Adrenal gland (tissue), 12 donors: ENCODE data around the gene ANKS3. TPM values are rescaled to one million over a fixed set of nuclear protein-coding genes. Genes with fewer than 3 reads are reported as not detected.

ENCODE experiments used
- DNase-seq, 7 donors: peaks; one replicate each; pipeline ENCODE4 v3.0.0-alpha.2; 2019 to 2020
- H3K27ac ChIP-seq, 5 donors: fragments of 200-600 bp; sonication (generic) in 4 of 5; 1 replicate in 3 of 5; 2 replicates in 2 of 5; pipeline versions ENCODE4 v1.5.1 to v1.8.0; 2016 to 2020; ENCODE audit warnings: mild to moderate bottlenecking in 1 of 5
- H3K27me3 ChIP-seq: fragments of 200-600 bp; 2 replicates; pipeline ENCODE4 v1.8.0; 2021
- H3K36me3 ChIP-seq, 2 donors: fragments of 200-600 bp; replicated peaks in 1 of 2; 1 replicate in 1 of 2; 2 replicates in 1 of 2; pipeline versions ENCODE4 v1.5.1 to v1.8.0; 2018 to 2022
- H3K4me1 ChIP-seq, 2 donors: fragments of 200-600 bp; replicated peaks in 1 of 2; 1 replicate in 1 of 2; 2 replicates in 1 of 2; pipeline versions ENCODE4 v1.5.1 to v1.8.0; 2018 to 2021
- H3K4me3 ChIP-seq, 4 donors: fragments of 200-600 bp; sonication (generic) in 3 of 4; one replicate each; pipeline ENCODE4 v1.5.1; 2016 to 2018
- H3K9me3 ChIP-seq, 3 donors: fragments of 200-600 bp; sonication (generic) in 1 of 3; replicated peaks in 1 of 3; 1 replicate in 2 of 3; 2 replicates in 1 of 3; pipeline versions ENCODE4 v1.5.1 to v1.8.0; 2016 to 2021
- POLR2A ChIP-seq, 2 donors: fragments of 450-650 bp; IDR thresholded peaks; one replicate each; pipeline ENCODE4 v1.6.1; 2017; ENCODE audit warnings: antibody characterized with exemption in 2 of 2, mild to moderate bottlenecking in 2 of 2, moderate library complexity in 1 of 2
- WGBS, 4 donors: extraction: QIAGEN DNeasy Blood & Tissue Kit in 2 of 4; methylation state at CpG; one replicate each; pipeline versions ENCODE4 v1.1.5 to v1.1.7; 2013 to 2017; 5-methylcytosine and 5-hydroxymethylcytosine counted together
- intact Hi-C, 2 donors: fragments of 100-400 bp; cut with DNase I; formaldehyde crosslinking; loops; one replicate each; pipeline versions ENCODE4 v1.14.1 to v1.15.0; 2022 to 2023
- polyA plus RNA-seq, 3 donors: library from polyadenylated mRNA; stranded (reverse); fragments of 200-250 nt in 2 of 3; fragments of 350-450 nt in 1 of 3; fragmentation: Illumina TruSeq in 1 of 3; extraction: RNeasy Lipid Tissue Mini Kit (QIAGEN cat#74804) in 1 of 3; gene quantifications; one replicate each; pipeline ENCODE4 v1.2.3, GENCODE V29; 2013 to 2014
- total RNA-seq, 9 donors: library from RNA; depleted of rRNA in 4 of 9; stranded (reverse); fragments of >200 nt in 4 of 9; fragments of 120-200 nt in 1 of 9; fragmentation: NEBNext Ultra II Directional in 1 of 9; extraction: Animal tissue kit (Norgen Biotek cat#: 25700) in 1 of 9; gene quantifications; one replicate each; pipeline versions ENCODE4 v1.1.0 to v1.2.4, GENCODE V29; 2013 to 2023
- TF ChIP-seq, protein P1 (sequence below), 6 experiments: fragments of 450-650 bp in 4 of 6; fragments of 200-600 bp in 2 of 6; sonication (generic) in 1 of 6; IDR thresholded peaks; 1 replicate in 5 of 6; 2 replicates in 1 of 6; pipeline versions ENCODE4 v1.5.1 to v1.8.0; 2016 to 2021; ENCODE audit warnings: antibody characterized with exemption in 6 of 6, mild to moderate bottlenecking in 2 of 6, moderate library complexity in 1 of 6
- donor health status: healthy with polysubstance abuse.
- donor health status: Bipolar disorder and iron deficiency.
- donor health status: DM: yes; HTN: yes; CAD: no.
- donor health status: DM: no; HTN: no; CAD: no.
- donor health status: DM: no; HTN: no; CAD: no.
- donor health status: DM: yes; HTN: yes; CAD: no.

Gene ANKS3
- total and polyA plus RNA-seq, 12 donors = 7.2 to 118 (median 19.1) TPM

DNA sequence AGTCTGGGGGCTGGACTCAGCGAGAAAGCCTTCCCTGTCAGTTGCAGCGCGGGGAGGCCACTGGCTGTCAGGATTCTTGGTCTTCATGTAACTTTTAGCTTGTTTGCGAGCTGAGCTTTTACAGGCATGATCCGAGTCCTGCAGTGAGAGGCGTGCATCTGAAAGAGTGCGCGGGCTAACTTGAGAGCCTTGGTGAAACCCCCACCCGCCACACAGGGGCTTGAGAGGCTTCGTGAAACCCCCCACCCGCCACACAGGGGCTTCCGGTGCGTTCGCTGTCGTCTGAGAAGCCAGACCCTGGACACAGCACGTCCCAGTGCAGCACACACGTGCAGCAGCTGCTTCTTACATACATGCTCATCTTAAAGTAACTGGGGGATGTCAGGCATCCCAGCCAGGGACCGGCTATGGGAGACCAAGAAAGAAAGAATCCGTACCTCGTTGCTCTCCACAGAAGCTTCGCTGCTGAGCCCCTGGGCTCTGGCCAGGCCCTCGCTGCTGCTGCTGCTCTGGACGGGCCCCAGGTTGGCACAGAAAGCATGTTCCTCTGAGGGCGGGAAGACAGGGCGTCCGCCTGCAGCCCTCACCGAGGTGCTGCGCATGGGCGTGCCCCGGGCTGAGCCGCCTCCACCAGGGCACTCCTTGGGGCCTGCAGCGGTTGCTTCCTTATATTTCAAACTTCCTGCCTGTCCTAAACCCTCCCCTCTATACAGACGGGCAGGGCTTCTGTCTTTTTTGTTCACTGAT is 32.9 kb downstream of the ANKS3 start:
- peaks cover 0 to 81% of the 10 kb centered on the region in 2 donors for H3K36me3 ChIP-seq
- H3K4me3 ChIP-seq = no peak overlapping the region
- peaks cover 14 to 15% of the 10 kb centered on the region in 2 donors for H3K4me1 ChIP-seq
- DNase-seq = no peak
- TF ChIP-seq, protein P1, sequence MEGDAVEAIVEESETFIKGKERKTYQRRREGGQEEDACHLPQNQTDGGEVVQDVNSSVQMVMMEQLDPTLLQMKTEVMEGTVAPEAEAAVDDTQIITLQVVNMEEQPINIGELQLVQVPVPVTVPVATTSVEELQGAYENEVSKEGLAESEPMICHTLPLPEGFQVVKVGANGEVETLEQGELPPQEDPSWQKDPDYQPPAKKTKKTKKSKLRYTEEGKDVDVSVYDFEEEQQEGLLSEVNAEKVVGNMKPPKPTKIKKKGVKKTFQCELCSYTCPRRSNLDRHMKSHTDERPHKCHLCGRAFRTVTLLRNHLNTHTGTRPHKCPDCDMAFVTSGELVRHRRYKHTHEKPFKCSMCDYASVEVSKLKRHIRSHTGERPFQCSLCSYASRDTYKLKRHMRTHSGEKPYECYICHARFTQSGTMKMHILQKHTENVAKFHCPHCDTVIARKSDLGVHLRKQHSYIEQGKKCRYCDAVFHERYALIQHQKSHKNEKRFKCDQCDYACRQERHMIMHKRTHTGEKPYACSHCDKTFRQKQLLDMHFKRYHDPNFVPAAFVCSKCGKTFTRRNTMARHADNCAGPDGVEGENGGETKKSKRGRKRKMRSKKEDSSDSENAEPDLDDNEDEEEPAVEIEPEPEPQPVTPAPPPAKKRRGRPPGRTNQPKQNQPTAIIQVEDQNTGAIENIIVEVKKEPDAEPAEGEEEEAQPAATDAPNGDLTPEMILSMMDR (IDR thresholded peaks at IDR 0.05) = no peak
- no peak for TF ChIP-seq POLR2A (IDR thresholded peaks at IDR 0.05)
- no peaks in the 10 kb centered on the region for H3K27me3 ChIP-seq
- H3K27ac ChIP-seq = no peak overlapping the region
- intact Hi-C loops = no loop called here
- WGBS, 4 donors = 89 to 92% (median 91%) methylated on average over 23 to 33 of the region's 33 CpGs
- no peaks in the 10 kb centered on the region for H3K9me3 ChIP-seq

DNA sequence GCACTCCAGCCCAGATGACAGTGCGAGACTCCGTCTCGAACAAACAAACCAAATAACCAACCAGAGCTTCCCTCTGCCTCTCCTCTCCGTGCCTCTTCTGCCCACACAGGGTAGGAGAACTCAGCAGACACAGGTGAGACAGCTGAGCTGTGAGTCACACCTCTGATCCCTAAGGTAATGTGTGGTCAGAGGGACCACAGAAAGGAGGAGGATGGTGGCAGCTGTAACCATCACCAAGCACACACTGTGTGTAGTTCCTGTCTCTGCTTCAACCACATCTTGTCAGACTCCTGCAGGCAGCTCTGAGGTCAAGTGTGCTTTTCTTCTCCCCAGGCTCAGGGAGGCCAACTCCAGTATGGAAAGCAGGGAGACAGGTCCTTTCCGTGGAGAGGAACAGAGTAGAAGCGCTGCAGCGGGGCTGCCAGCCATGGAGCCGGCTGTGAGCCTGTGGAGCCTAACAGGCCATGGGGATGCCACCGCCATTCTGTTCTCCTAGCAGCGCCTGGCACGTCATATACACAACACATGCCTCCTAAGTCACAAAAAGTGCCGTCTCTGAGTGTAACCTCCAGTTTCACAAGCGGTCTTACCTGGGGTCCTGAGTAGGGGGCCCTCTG is 33.6 kb downstream of the ANKS3 start:
- Histone ChIP-seq H3K9me3 (no peaks in the 10 kb centered on the region), H3K36me3 (peaks cover 0 to 88% of the 10 kb centered on the region in 2 donors), H3K4me3 (no peak overlapping the region), H3K27ac (no peak overlapping the region), H3K4me1 (peaks cover 19 to 21% of the 10 kb centered on the region in 2 donors), H3K27me3 (no peaks in the 10 kb centered on the region)
- DNase-seq = peak in 1 of 7 donors; percentile 6
- no peak for TF ChIP-seq POLR2A (IDR thresholded peaks at IDR 0.05)
- TF ChIP-seq, protein P1 (IDR thresholded peaks at IDR 0.05) = no peak
- WGBS, 4 donors = 95 to 100% (median 96%) methylated on average over 7 to 13 of the region's 13 CpGs
- intact Hi-C loops = no loop called here

DNA sequence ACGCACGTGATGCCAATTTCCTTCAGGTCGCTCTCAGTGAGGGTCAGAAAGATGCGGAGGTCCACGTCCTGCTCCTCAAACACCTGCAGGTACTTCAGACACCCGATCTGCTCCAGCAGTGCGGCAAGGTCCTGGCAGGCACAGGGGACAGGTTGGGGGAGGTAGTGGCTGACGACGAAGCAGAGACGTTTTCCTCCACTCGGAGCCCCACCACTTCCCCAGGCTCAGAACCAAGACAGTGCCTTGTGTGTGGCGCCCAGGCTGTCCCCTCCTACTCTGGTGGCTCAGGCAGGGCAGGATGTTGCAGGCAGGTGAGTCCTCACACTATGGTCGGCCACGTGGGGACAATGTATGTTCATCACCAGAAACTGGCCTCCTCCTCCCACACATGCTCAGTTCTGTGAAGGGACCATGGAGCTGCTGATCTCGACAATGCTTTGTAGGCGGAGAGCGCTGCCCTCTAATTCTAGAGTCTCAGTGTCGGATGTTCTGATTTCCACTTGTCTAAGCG is 35.0 kb downstream of the ANKS3 start:
- peaks cover 0 to 88% of the 10 kb centered on the region in 2 donors for H3K36me3 ChIP-seq
- WGBS, 4 donors = 91 to 94% (median 93%) methylated on average over 8 to 19 of the region's 19 CpGs
- no peak overlapping the region for H3K27ac ChIP-seq
- H3K4me3 ChIP-seq = no peak overlapping the region
- DNase-seq = peak in 1 of 7 donors; percentile 15
- H3K4me1 ChIP-seq = peaks cover 26 to 31% of the 10 kb centered on the region in 2 donors
- TF ChIP-seq, protein P1 (IDR thresholded peaks at IDR 0.05) = no peak
- no peak for TF ChIP-seq POLR2A (IDR thresholded peaks at IDR 0.05)
- no peaks in the 10 kb centered on the region for H3K27me3 ChIP-seq
- intact Hi-C loops = no loop called here
- H3K9me3 ChIP-seq = no peaks in the 10 kb centered on the region

DNA sequence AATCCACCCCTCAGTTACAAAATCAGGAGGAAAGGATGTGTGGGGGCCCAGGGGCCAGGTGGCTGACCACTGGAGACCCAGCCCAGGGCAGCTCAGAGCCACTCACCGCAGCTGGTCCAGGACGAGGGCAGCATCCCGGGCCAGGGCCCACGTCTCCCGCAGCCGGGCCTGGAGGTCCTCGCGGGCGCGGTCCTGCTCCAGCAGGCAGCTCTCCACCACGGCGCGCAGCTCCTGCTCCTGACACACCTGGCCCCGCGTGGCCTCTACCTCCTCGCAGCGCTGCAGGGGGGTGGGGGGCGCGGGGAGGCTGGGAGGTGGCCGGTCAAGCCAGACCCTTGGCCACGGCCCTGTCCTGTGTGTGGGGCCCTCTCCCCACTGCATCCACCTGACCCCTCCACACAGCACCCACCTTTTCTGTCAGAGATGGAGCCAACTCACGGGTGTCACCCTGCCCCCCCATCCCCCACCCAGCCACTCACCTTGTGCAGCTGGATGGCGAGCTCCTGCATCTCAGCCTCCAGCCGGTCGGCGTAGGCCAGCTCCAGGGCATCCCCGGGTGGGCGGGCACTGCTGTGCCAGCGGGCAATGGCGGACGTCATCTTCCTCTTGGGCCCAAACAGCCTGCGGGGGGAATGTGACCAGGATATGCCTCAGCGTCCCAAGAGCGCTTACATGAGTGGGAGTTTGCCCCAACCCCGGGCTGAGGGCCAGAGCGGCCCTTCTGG is 35.6 kb downstream of the ANKS3 start:
- TF ChIP-seq, protein P1 (IDR thresholded peaks at IDR 0.05) = no peak
- no peak for TF ChIP-seq POLR2A (IDR thresholded peaks at IDR 0.05)

More for the DNA sequence above, 35.6 kb downstream of the ANKS3 start:
- Histone ChIP-seq H3K27me3 (no peaks in the 10 kb centered on the region), H3K4me3 (no peak overlapping the region), H3K4me1 (peaks cover 27 to 31% of the 10 kb centered on the region in 2 donors), H3K27ac (no peak overlapping the region), H3K36me3 (peaks cover 0 to 82% of the 10 kb centered on the region in 2 donors), H3K9me3 (no peaks in the 10 kb centered on the region)
- DNase-seq = peak in 2 of 7 donors; percentile 25 to 28
- 94 to 97% (median 95%) methylated on average over 14 to 36 of the region's 36 CpGs for WGBS, 4 donors
- intact Hi-C loops = no loop called here
